Neural cell (in vitro differentiated cells): ENCODE data around the gene BMPR1A. TPM values are rescaled to one million over a fixed set of nuclear protein-coding genes. Genes with fewer than 3 reads are reported as not detected.
"Not testable (repeated sequence)": the region's sequence is repeated elsewhere in the genome, so short reads cannot be mapped to it uniquely, and the experiment has no call there.

Experiments
- H2AFZ ChIP-seq: fragments of 200-600, 300-800 bp; sonication (generic), shearing (Covaris generic); 2 replicates; pipeline ENCODE4 v1.6.0; 2014; ENCODE audit warnings: low read depth, mild to moderate bottlenecking, antibody characterized with exemption, low read length, moderate library complexity
- H3F3A ChIP-seq: fragments of 200-600 bp; shearing (Covaris generic); 2 replicates; pipeline ENCODE4 v1.6.1; 2016; ENCODE audit warnings: mild to moderate bottlenecking, moderate library complexity, mixed read lengths, antibody characterized with exemption, low read length; ENCODE audit not compliant: insufficient read depth, poor library complexity, severe bottlenecking
- H3K27ac ChIP-seq: fragments of 200-600, 300-800 bp; sonication (generic), shearing (Covaris generic); 2 replicates; pipeline ENCODE4 v1.5.1; 2014; ENCODE audit warnings: mild to moderate bottlenecking, low read length, moderate library complexity
- H3K27me3 ChIP-seq: fragments of 300-800, 200-600 bp; sonication (generic), shearing (Covaris generic); 2 replicates; pipeline ENCODE4 v1.6.0; 2014; ENCODE audit warnings: mild to moderate bottlenecking, low read depth, low read length, moderate library complexity; ENCODE audit not compliant: insufficient read depth
- H3K36me3 ChIP-seq: fragments of 300-800, 200-600 bp; sonication (generic), shearing (Covaris generic); 2 replicates; pipeline ENCODE4 v1.5.1; 2014; ENCODE audit warnings: mild to moderate bottlenecking, antibody characterized with exemption, low read length, moderate library complexity; ENCODE audit not compliant: insufficient read depth
- H3K4me2 ChIP-seq: fragments of 300-800, 200-600 bp; sonication (generic), shearing (Covaris generic); 2 replicates; pipeline ENCODE4 v1.6.0; 2014; ENCODE audit warnings: mild to moderate bottlenecking, low read length
- H3K4me3 ChIP-seq: fragments of 300-800, 200-600 bp; sonication (generic), shearing (Covaris generic); 2 replicates; pipeline ENCODE4 v1.5.1; 2014; ENCODE audit warnings: mild to moderate bottlenecking, low read length, moderate library complexity
- H3K79me2 ChIP-seq: fragments of 200-600 bp; shearing (Covaris generic); replicated peaks from 2 replicates; pipeline ENCODE4 v1.6.0; 2014; ENCODE audit warnings: mild to moderate bottlenecking, low read length, moderate library complexity; ENCODE audit not compliant: insufficient read depth
- H3K9ac ChIP-seq: fragments of 300-800, 200-600 bp; sonication (generic), shearing (Covaris generic); 2 replicates; pipeline ENCODE4 v1.6.1; 2016; ENCODE audit warnings: mild to moderate bottlenecking, low read length, mixed read lengths
- H3K9me2 ChIP-seq: fragments of 200-600 bp; shearing (Covaris generic); 2 replicates; pipeline ENCODE4 v1.6.1; 2016; ENCODE audit warnings: mild to moderate bottlenecking, low read length, mixed read lengths; ENCODE audit not compliant: insufficient read depth
- H3K9me3 ChIP-seq: fragments of 200-600, 300-800 bp; sonication (generic), shearing (Covaris generic); 2 replicates; pipeline ENCODE4 v1.6.1; 2016; ENCODE audit warnings: mild to moderate bottlenecking, mixed run types, low read length, moderate library complexity, mixed read lengths
- H4K20me1 ChIP-seq: fragments of 200-600 bp; shearing (Covaris generic); 2 replicates; pipeline ENCODE4 v1.6.1; 2016; ENCODE audit warnings: mild to moderate bottlenecking, mixed run types; ENCODE audit not compliant: insufficient read depth
- EP300 ChIP-seq: fragments of 450-650 bp; conservative IDR thresholded peaks from 2 replicates; pipeline ENCODE4 v1.6.1; 2014; ENCODE audit warnings: antibody characterized with exemption, mild to moderate bottlenecking, moderate library complexity; ENCODE audit not compliant: poor library complexity, severe bottlenecking
- EZH2 ChIP-seq: fragments of 200-600, 300-800 bp; shearing (Covaris generic), sonication (generic); IDR thresholded peaks from 2 replicates; pipeline ENCODE4 v1.6.1; 2014; ENCODE audit warnings: antibody characterized with exemption, low read length, borderline replicate concordance, mild to moderate bottlenecking; ENCODE audit not compliant: insufficient read depth, poor library complexity, severe bottlenecking
- MXI1 ChIP-seq: fragments of 450-650 bp; conservative IDR thresholded peaks from 2 replicates; pipeline ENCODE4 v1.6.1; 2014; ENCODE audit warnings: antibody characterized with exemption, mild to moderate bottlenecking; ENCODE audit not compliant: poor library complexity, severe bottlenecking
- POLR2AphosphoS5 ChIP-seq: IDR thresholded peaks from 2 replicates; pipeline ENCODE4 v1.6.1; 2012
- RAD21 ChIP-seq: fragments of 450-650 bp; conservative IDR thresholded peaks from 2 replicates; pipeline ENCODE4 v1.6.1; 2014; ENCODE audit warnings: antibody characterized with exemption, mild to moderate bottlenecking, moderate library complexity
- REST ChIP-seq: IDR thresholded peaks from 2 replicates; pipeline ENCODE4 v1.6.1; 2012; ENCODE audit warnings: borderline replicate concordance
- SMC3 ChIP-seq: fragments of 450-650 bp; conservative IDR thresholded peaks from 2 replicates; pipeline ENCODE4 v1.6.1; 2014; ENCODE audit warnings: antibody characterized with exemption, mild to moderate bottlenecking, moderate library complexity; ENCODE audit not compliant: poor library complexity
- TAF1 ChIP-seq: IDR thresholded peaks from 2 replicates; pipeline ENCODE4 v1.6.1; 2012; ENCODE audit warnings: low read depth
- polyA plus RNA-seq: library from polyadenylated mRNA; depleted of rRNA; stranded (reverse); fragments of >200 nt; gene quantifications from 2 replicates; pipeline ENCODE4 v1.2.3, GENCODE V29; 2014
- TF ChIP-seq, protein P1 (sequence below): fragments of 450-650 bp; IDR thresholded peaks from 2 replicates; pipeline ENCODE4 v1.5.1; 2014; ENCODE audit warnings: antibody characterized with exemption, mild to moderate bottlenecking, moderate library complexity; ENCODE audit not compliant: poor library complexity, severe bottlenecking

BMPR1A gene
- polyA plus RNA-seq, 1 donor from 2014 or later = 29.9 TPM

DNA sequence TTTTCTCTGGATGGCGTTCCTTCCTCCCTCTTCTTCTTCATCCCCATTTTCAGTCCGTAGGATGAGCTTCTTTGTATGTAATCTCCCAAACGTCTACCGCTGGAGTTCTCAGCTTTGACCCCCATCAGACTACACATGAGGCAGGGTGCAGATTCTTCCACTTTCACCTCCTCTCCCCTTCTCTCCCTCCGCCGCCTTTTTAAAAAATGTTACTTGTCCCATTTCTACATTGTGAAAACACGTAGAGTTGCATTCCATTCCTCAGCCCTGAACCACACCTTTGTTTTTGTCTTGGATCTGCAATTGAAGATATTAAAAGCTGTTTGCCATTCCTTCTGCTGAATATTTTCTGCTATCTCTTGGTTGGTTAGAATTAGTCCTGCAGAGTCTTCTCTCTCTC lies 218.1 kb downstream of the BMPR1A start:
- H3K9me3 ChIP-seq = no peaks in the 10 kb centered on the region
- TF ChIP-seq SMC3 = no peak
- TF ChIP-seq, protein P1, sequence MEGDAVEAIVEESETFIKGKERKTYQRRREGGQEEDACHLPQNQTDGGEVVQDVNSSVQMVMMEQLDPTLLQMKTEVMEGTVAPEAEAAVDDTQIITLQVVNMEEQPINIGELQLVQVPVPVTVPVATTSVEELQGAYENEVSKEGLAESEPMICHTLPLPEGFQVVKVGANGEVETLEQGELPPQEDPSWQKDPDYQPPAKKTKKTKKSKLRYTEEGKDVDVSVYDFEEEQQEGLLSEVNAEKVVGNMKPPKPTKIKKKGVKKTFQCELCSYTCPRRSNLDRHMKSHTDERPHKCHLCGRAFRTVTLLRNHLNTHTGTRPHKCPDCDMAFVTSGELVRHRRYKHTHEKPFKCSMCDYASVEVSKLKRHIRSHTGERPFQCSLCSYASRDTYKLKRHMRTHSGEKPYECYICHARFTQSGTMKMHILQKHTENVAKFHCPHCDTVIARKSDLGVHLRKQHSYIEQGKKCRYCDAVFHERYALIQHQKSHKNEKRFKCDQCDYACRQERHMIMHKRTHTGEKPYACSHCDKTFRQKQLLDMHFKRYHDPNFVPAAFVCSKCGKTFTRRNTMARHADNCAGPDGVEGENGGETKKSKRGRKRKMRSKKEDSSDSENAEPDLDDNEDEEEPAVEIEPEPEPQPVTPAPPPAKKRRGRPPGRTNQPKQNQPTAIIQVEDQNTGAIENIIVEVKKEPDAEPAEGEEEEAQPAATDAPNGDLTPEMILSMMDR = no peak
- TF ChIP-seq EP300 = no peak
- TF ChIP-seq EZH2 = no peak
- no peak for TF ChIP-seq REST
- no peak for TF ChIP-seq TAF1
- no peak for TF ChIP-seq POLR2AphosphoS5
- no peak for TF ChIP-seq MXI1
- no peak for TF ChIP-seq RAD21
- H3K9ac ChIP-seq = no peak overlapping the region
- no peaks in the 10 kb centered on the region for H3F3A ChIP-seq
- no peaks in the 10 kb centered on the region for H3K9me2 ChIP-seq
- no peaks in the 10 kb centered on the region for H4K20me1 ChIP-seq
- no peak overlapping the region for H3K4me2 ChIP-seq
- H3K27me3 ChIP-seq = peaks cover 17% of the 10 kb centered on the region
- H3K36me3 ChIP-seq = no peaks in the 10 kb centered on the region
- H3K4me3 ChIP-seq = no peak overlapping the region
- H3K79me2 ChIP-seq = no peaks in the 10 kb centered on the region
- H2AFZ ChIP-seq = no peak overlapping the region
- no peak overlapping the region for H3K27ac ChIP-seq

DNA sequence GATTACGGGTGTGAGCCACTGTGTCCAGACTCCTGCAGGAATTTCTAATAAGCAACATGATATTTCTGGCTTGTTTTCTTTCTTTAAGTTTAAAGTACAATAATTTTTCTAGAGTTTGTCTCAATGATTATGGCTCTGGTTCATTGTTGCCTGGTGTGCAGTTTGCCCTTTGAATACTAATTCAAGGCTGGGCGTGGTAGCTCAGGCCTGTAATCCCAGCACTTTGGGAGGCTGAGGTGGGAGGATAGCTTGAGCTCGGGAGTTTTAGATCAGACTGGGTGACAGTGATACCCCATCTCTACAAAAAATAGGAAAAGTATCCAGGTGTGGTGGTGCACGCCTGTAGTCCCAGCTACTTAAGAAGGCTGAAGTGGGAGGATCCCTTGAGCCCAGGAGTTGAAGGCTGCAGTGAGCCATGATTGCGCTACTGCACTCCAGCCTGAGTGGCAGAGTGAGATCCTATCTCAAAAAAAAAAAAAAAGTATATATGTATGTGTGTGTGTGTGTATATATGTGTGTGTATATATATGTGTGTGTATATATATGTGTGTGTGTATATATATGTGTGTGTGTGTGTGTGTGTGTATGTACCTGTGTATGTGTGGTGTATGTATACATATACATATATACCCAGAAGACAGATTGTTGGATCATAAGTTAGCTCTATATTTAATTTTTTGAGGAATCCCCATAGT lies 220.1 kb downstream of the BMPR1A start:
- Histone ChIP-seq H3F3A (no peaks in the 10 kb centered on the region), H3K9me3 (no peaks in the 10 kb centered on the region), H3K4me2 (no peak overlapping the region), H3K79me2 (no peaks in the 10 kb centered on the region), H3K9me2 (no peaks in the 10 kb centered on the region), H4K20me1 (no peaks in the 10 kb centered on the region), H3K27me3 (peaks cover 5% of the 10 kb centered on the region), H3K36me3 (no peaks in the 10 kb centered on the region), H3K27ac (no peak overlapping the region), H3K9ac (no peak overlapping the region), H3K4me3 (no peak overlapping the region), H2AFZ (no peak overlapping the region)
- TF ChIP-seq POLR2AphosphoS5 = no peak
- TF ChIP-seq EP300 = no peak
- TF ChIP-seq REST = no peak
- no peak for TF ChIP-seq RAD21
- TF ChIP-seq MXI1 = no peak

DNA sequence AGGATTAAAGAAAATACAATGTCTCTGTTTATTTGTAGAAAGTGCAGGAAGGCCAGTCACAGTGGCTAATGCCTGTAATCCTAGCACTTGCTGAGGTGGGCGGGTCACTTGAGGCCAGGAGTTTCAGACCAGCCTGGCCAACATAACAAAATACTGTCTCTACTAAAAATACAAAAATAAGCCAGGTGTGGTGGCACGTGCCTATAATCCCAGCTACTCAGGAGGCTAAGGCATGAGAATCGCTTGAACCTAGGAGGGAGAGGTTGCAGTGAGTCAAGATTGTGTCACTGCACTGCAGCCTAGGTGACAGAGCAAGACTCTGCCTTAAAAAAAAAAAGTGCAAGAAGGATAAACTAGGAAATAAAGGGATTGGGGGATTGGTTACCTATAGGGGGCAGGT lies 222.0 kb downstream of the BMPR1A start:
- H3K9me2 ChIP-seq, H3K9ac ChIP-seq, H3K79me2 ChIP-seq, H3K4me2 ChIP-seq, H3K27me3 ChIP-seq, H3K4me3 ChIP-seq, H2AFZ ChIP-seq, H3K9me3 ChIP-seq, H3K36me3 ChIP-seq, H3K27ac ChIP-seq, H3F3A ChIP-seq, H4K20me1 ChIP-seq: not testable (repeated sequence)
